IMR-90 (cell line): ENCODE measurements around the gene EPHB1. TPM values are rescaled to one million over a fixed set of nuclear protein-coding genes. Genes with fewer than 3 reads are reported as not detected.

Experiments used
- ATAC-seq: fragments of 200-7000 bp; cut with Tn5 transposase; 2 replicates; pipeline ENCODE4 v1.9.1; 2020; ENCODE audit warnings: low read depth, mild to moderate bottlenecking, moderate library complexity
- BruUV-seq: library from RNA; stranded (reverse); fragments of 400-500 nt; replicated peaks from 2 replicates; lab custom pipeline; 2021; lab: Mats Ljungman, UMichigan
- CTCF ChIA-PET: fragments of 300-600 bp; formaldehyde crosslinking; extraction: SDS; loops from one replicate; lab custom pipeline; 2021; ENCODE audit warnings: antibody characterized with exemption; lab: Yijun Ruan, JAX
- POLR2A ChIA-PET: fragments of 300-600 bp; sonication (Branson Sonifier 250); formaldehyde crosslinking; loops from one replicate; lab custom pipeline; 2022; ENCODE audit warnings: antibody characterized with exemption; ENCODE audit not compliant: unreplicated experiment; lab: Charles Lee
- DNase-seq: peaks from one replicate; pipeline ENCODE4 v3.0.0; 2013
- H2AFZ ChIP-seq: replicated peaks from 2 replicates; pipeline ENCODE3; 2013; ENCODE audit warnings: low read length, mild to moderate bottlenecking; ENCODE audit not compliant: poor library complexity
- H2AK5ac ChIP-seq: 2 replicates; pipeline ENCODE4 v1.6.1; 2013; ENCODE audit warnings: low read depth, low read length, inconsistent platforms
- H2AK9ac ChIP-seq: replicated peaks from 2 replicates; pipeline ENCODE3; 2013; ENCODE audit warnings: mild to moderate bottlenecking, low read depth, low read length, moderate library complexity; ENCODE audit not compliant: poor library complexity
- H2BK120ac ChIP-seq: 2 replicates; pipeline ENCODE4 v1.6.1; 2013; ENCODE audit warnings: low read depth, low read length, inconsistent platforms
- H2BK15ac ChIP-seq: 3 replicates; pipeline ENCODE4 v1.6.1; 2013; ENCODE audit warnings: low read depth, low read length, inconsistent platforms
- H2BK20ac ChIP-seq: 2 replicates; pipeline ENCODE4 v1.6.1; 2013; ENCODE audit warnings: low read depth, mild to moderate bottlenecking, inconsistent platforms, low read length, moderate library complexity
- H2BK5ac ChIP-seq: 2 replicates; pipeline ENCODE4 v1.6.1; 2013; ENCODE audit warnings: mild to moderate bottlenecking, low read depth, low read length, inconsistent platforms; ENCODE audit not compliant: poor library complexity, severe bottlenecking
- H3K14ac ChIP-seq: replicated peaks from 2 replicates; pipeline ENCODE4 v1.6.1; 2013; ENCODE audit warnings: low read depth, low read length, inconsistent platforms
- H3K18ac ChIP-seq: 2 replicates; pipeline ENCODE4 v1.6.1; 2013; ENCODE audit warnings: low read depth, low read length, control low read depth
- H3K23ac ChIP-seq: 2 replicates; pipeline ENCODE4 v1.6.1; 2013; ENCODE audit warnings: low read depth, low read length, inconsistent platforms
- H3K27ac ChIP-seq: 2 replicates; pipeline ENCODE4 v1.5.1; 2013; ENCODE audit warnings: mild to moderate bottlenecking, control low read depth, low read length; ENCODE audit not compliant: insufficient read depth
- H3K27me3 ChIP-seq: 2 replicates; pipeline ENCODE4 v1.6.1; 2013; ENCODE audit warnings: low read length; ENCODE audit not compliant: control insufficient read depth, insufficient read depth
- H3K36me3 ChIP-seq: 2 replicates; pipeline ENCODE4 v1.6.1; 2013; ENCODE audit warnings: low read length, mixed read lengths; ENCODE audit not compliant: control insufficient read depth, insufficient read depth
- H3K4ac ChIP-seq: 2 replicates; pipeline ENCODE4 v1.6.1; 2013; ENCODE audit warnings: low read depth, low read length, inconsistent platforms
- H3K4me1 ChIP-seq: 2 replicates; pipeline ENCODE4 v1.6.1; 2013; ENCODE audit warnings: low read length, mixed read lengths; ENCODE audit not compliant: control insufficient read depth, insufficient read depth
- H3K4me2 ChIP-seq: 2 replicates; pipeline ENCODE4 v1.6.1; 2013; ENCODE audit warnings: low read depth, mild to moderate bottlenecking, control low read depth, low read length, moderate library complexity
- H3K4me3 ChIP-seq: 2 replicates; pipeline ENCODE4 v1.5.1; 2013; ENCODE audit warnings: low read depth, mild to moderate bottlenecking, control low read depth, low read length, moderate library complexity; ENCODE audit not compliant: insufficient read depth
- H3K56ac ChIP-seq: 2 replicates; pipeline ENCODE4 v1.6.1; 2013; ENCODE audit warnings: low read length, inconsistent platforms; ENCODE audit not compliant: insufficient read depth; ENCODE audit errors: extremely low read depth
- H3K79me1 ChIP-seq, 2 experiments: 2 replicates each; pipeline ENCODE4 v1.6.1; 2013; ENCODE audit warnings: low read length in 2 of 2, inconsistent platforms in 1 of 2, low read depth in 1 of 2
- H3K9ac ChIP-seq: 2 replicates; pipeline ENCODE4 v1.6.1; 2013; ENCODE audit warnings: low read depth, low read length, control low read depth
- H3K9me1 ChIP-seq: 2 replicates; pipeline ENCODE4 v1.6.1; 2013; ENCODE audit warnings: low read length, inconsistent platforms; ENCODE audit not compliant: insufficient read depth
- H3K9me3 ChIP-seq: 2 replicates; pipeline ENCODE4 v1.6.1; 2013; ENCODE audit warnings: low read length; ENCODE audit not compliant: control insufficient read depth, insufficient read depth
- H4K20me1 ChIP-seq: 2 replicates; pipeline ENCODE4 v1.6.1; 2013; ENCODE audit warnings: low read length, inconsistent platforms; ENCODE audit not compliant: insufficient read depth
- H4K5ac ChIP-seq: 2 replicates; pipeline ENCODE4 v1.6.1; 2013; ENCODE audit warnings: mild to moderate bottlenecking, low read depth, low read length, control low read depth
- H4K8ac ChIP-seq, 2 experiments: 2 replicates each; pipeline ENCODE4 v1.6.1; 2013; ENCODE audit warnings: low read depth in 2 of 2, low read length in 2 of 2, control low read depth in 1 of 2, inconsistent platforms in 1 of 2
- H4K91ac ChIP-seq: 2 replicates; pipeline ENCODE4 v1.6.1; 2013; ENCODE audit warnings: low read depth, low read length, inconsistent platforms; ENCODE audit not compliant: insufficient read depth
- BHLHE40 ChIP-seq: fragments of 150-350 bp; IDR thresholded peaks from 2 replicates; pipeline ENCODE4 v1.6.1; 2016; ENCODE audit warnings: mild to moderate bottlenecking, low read depth, low read length
- CEBPB ChIP-seq: IDR thresholded peaks from 2 replicates; pipeline ENCODE4 v1.6.1; 2012; ENCODE audit warnings: low read depth, low read length, improper control_type of control experiment
- FOS ChIP-seq: fragments of 150-350 bp; IDR thresholded peaks from 2 replicates; pipeline ENCODE4 v1.6.1; 2016; ENCODE audit warnings: low read depth, low read length
- MAZ ChIP-seq: IDR thresholded peaks from 2 replicates; pipeline ENCODE4 v1.6.1; 2012; ENCODE audit warnings: low read depth, mild to moderate bottlenecking, low read length, improper control_type of control experiment, moderate library complexity, borderline replicate concordance
- NFE2L2 ChIP-seq: fragments of 150-350 bp; IDR thresholded peaks from 2 replicates; pipeline ENCODE4 v1.6.1; 2016; ENCODE audit warnings: low read depth, mild to moderate bottlenecking, low read length
- POLR2A ChIP-seq: IDR thresholded peaks from 2 replicates; pipeline ENCODE4 v1.6.1; 2012; ENCODE audit warnings: mild to moderate bottlenecking, low read depth, low read length
- RAD21 ChIP-seq: IDR thresholded peaks from 2 replicates; pipeline ENCODE4 v1.6.1; 2012; ENCODE audit warnings: low read length, improper control_type of control experiment
- RCOR1 ChIP-seq: IDR thresholded peaks from 2 replicates; pipeline ENCODE4 v1.6.1; 2012; ENCODE audit warnings: mild to moderate bottlenecking, low read length, improper control_type of control experiment; ENCODE audit not compliant: insufficient replicate concordance
- WGBS, 2 experiments: methylation state at CpG; one replicate each; pipeline versions ENCODE4 v1.1.5 to v1.1.7; 2013; ENCODE audit warnings: missing lambda C conversion rate in 2 of 2; ENCODE audit not compliant: insufficient read length in 1 of 2; ENCODE audit errors: extremely low coverage in 2 of 2; 5-methylcytosine and 5-hydroxymethylcytosine counted together
- dilution Hi-C: fragments of 300-500 bp; cut with HindIII; formaldehyde crosslinking; loops from one replicate; pipeline ENCODE4 v1.14.3; 2018; ENCODE audit warnings: low sequenced_read_pairs; ENCODE audit not compliant: unreplicated experiment
- in situ Hi-C: fragments of 300-500 bp; cut with MboI; formaldehyde crosslinking; loops from 3 replicates; pipeline ENCODE4 v1.14.3; 2019; ENCODE audit warnings: low sequenced_read_pairs, inconsistent platforms, mixed read lengths
- intact Hi-C: fragments of 100-400 bp; cut with micrococcal nuclease; formaldehyde crosslinking; loops from 2 replicates; pipeline ENCODE4 v1.10.0; 2022
- polyA plus RNA-seq, 3 experiments: library from polyadenylated mRNA; depleted of rRNA; stranded (reverse); fragments of >200 nt; gene quantifications; 2 replicates each; pipeline ENCODE4 v1.2.3, GENCODE V29; 2012; ENCODE audit warnings: low replicate concordance in 1 of 3
- total RNA-seq: library from RNA; depleted of rRNA; stranded (reverse); fragments of >200 nt; gene quantifications from 2 replicates; pipeline ENCODE4 v1.2.3, GENCODE V29; 2012
- TF ChIP-seq, protein P1 (sequence below): fragments of 150-350 bp; IDR thresholded peaks from 2 replicates; pipeline ENCODE4 v1.6.1; 2017; ENCODE audit warnings: mild to moderate bottlenecking, antibody characterized with exemption, low read length, low read depth
- TF ChIP-seq, protein P2 (sequence below): conservative IDR thresholded peaks from 2 replicates; pipeline ENCODE4 v1.5.1; 2012; ENCODE audit warnings: mild to moderate bottlenecking, low read depth, low read length, improper control_type of control experiment
- TF ChIP-seq, protein P3 (sequence below): fragments of 150-350 bp; IDR thresholded peaks from 2 replicates; pipeline ENCODE4 v1.6.1; 2016; ENCODE audit warnings: low read depth, mild to moderate bottlenecking, low read length, moderate library complexity, borderline replicate concordance

Gene EPHB1
- total and polyA plus RNA-seq, 2 of the 4 experiments (the other 2 are of a cell fraction): 0.17 to 0.36 TPM

DNA sequence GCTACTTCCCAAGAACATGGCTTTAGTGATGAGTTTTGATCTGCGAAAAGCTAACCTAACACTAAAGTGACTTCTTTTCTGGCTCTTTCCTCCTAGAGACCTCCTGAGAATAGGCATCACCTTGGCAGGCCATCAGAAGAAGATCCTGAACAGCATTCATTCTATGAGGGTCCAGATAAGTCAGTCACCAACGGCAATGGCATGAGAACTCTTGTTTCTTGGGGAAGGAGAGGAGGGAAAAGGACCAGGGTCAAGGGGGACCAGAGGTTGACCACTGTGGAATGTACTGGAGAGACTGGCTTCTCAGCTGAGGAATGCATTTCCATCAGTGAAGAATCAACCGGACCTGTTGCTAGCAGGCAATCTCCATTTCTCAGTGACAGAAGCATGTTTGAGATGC lies 463.9 kb downstream of the EPHB1 start:
- no peak overlapping the region for H3K56ac ChIP-seq
- WGBS, 2 experiments: 33% methylated on average over 1 of the region's 3 CpGs; no CpG with 5 or more reads in 1 of the 2 experiments
- no peak overlapping the region for H2BK15ac ChIP-seq

More for the DNA sequence above, 463.9 kb downstream of the EPHB1 start:
- ATAC-seq (no peak), DNase-seq (no peak)
- no peak for TF ChIP-seq BHLHE40
- TF ChIP-seq CEBPB: no peak
- TF ChIP-seq RAD21: no peak
- TF ChIP-seq POLR2A: no peak
- TF ChIP-seq RCOR1: no peak
- TF ChIP-seq NFE2L2: no peak
- TF ChIP-seq, protein P1, sequence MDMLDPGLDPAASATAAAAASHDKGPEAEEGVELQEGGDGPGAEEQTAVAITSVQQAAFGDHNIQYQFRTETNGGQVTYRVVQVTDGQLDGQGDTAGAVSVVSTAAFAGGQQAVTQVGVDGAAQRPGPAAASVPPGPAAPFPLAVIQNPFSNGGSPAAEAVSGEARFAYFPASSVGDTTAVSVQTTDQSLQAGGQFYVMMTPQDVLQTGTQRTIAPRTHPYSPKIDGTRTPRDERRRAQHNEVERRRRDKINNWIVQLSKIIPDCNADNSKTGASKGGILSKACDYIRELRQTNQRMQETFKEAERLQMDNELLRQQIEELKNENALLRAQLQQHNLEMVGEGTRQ: no peak
- no peak for TF ChIP-seq FOS
- TF ChIP-seq, protein P2, sequence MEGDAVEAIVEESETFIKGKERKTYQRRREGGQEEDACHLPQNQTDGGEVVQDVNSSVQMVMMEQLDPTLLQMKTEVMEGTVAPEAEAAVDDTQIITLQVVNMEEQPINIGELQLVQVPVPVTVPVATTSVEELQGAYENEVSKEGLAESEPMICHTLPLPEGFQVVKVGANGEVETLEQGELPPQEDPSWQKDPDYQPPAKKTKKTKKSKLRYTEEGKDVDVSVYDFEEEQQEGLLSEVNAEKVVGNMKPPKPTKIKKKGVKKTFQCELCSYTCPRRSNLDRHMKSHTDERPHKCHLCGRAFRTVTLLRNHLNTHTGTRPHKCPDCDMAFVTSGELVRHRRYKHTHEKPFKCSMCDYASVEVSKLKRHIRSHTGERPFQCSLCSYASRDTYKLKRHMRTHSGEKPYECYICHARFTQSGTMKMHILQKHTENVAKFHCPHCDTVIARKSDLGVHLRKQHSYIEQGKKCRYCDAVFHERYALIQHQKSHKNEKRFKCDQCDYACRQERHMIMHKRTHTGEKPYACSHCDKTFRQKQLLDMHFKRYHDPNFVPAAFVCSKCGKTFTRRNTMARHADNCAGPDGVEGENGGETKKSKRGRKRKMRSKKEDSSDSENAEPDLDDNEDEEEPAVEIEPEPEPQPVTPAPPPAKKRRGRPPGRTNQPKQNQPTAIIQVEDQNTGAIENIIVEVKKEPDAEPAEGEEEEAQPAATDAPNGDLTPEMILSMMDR: no peak
- TF ChIP-seq MAZ: no peak
- TF ChIP-seq, protein P3, sequence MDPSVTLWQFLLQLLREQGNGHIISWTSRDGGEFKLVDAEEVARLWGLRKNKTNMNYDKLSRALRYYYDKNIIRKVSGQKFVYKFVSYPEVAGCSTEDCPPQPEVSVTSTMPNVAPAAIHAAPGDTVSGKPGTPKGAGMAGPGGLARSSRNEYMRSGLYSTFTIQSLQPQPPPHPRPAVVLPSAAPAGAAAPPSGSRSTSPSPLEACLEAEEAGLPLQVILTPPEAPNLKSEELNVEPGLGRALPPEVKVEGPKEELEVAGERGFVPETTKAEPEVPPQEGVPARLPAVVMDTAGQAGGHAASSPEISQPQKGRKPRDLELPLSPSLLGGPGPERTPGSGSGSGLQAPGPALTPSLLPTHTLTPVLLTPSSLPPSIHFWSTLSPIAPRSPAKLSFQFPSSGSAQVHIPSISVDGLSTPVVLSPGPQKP: no peak
- Histone ChIP-seq H3K27ac (no peak overlapping the region), H3K14ac (no peak overlapping the region), H3K4me3 (no peak overlapping the region), H3K18ac (no peak overlapping the region), H3K9me3 (peaks cover 3% of the 10 kb centered on the region), H4K5ac (no peak overlapping the region), H4K8ac (no peak overlapping the region), H3K9me1 (no peaks in the 10 kb centered on the region), H2AK5ac (no peak overlapping the region), H3K27me3 (no peaks in the 10 kb centered on the region), H2AK9ac (no peak overlapping the region), H3K9ac (no peak overlapping the region), H2BK5ac (no peak overlapping the region), H2AFZ (no peak overlapping the region), H4K20me1 (no peaks in the 10 kb centered on the region), H2BK120ac (no peak overlapping the region), H3K23ac (no peak overlapping the region), H3K4me1 (no peaks in the 10 kb centered on the region), H3K36me3 (no peaks in the 10 kb centered on the region), H3K4ac (no peak overlapping the region), H3K4me2 (no peak overlapping the region), H2BK20ac (no peak overlapping the region), H3K79me1 (no peaks in the 10 kb centered on the region), H4K91ac (no peak overlapping the region)
- POLR2A ChIA-PET: no interaction called here
- in situ Hi-C loops: no loop called here
- CTCF ChIA-PET: no interaction called here
- intact Hi-C loops: no loop called here
- dilution Hi-C loops: no loop called here
- no TSS peak for BruUV-seq
